B cell (primary cell): ENCODE results near the gene ATXN7. TPM values are rescaled to one million over a fixed set of nuclear protein-coding genes. Genes with fewer than 3 reads are reported as not detected.

Experiments used
- ATAC-seq: fragments of 200-7000 bp; cut with Tn5 transposase; one replicate; pipeline ENCODE4 v1.10.0; 2021; ENCODE audit warnings: low read depth, mild to moderate bottlenecking, moderate number of reproducible peaks, moderate library complexity
- CTCF ChIA-PET: fragments of 350-600 bp; sonication (Branson Sonifier 250); formaldehyde crosslinking; loops from one replicate; lab custom pipeline; 2021; ENCODE audit warnings: antibody characterized with exemption, inconsistent platforms; lab: Charles Lee
- POLR2A ChIA-PET: fragments of 350-600 bp; sonication (Branson Sonifier 250); formaldehyde crosslinking; loops from one replicate; lab custom pipeline; 2021; ENCODE audit warnings: antibody characterized with exemption; lab: Charles Lee
- DNase-seq: peaks from one replicate; pipeline ENCODE4 v3.0.0; 2013
- H2AFZ ChIP-seq: 2 replicates; pipeline ENCODE4 v1.6.1; 2012; ENCODE audit warnings: mild to moderate bottlenecking, low read depth, low read length; ENCODE audit not compliant: insufficient read depth, poor library complexity, severe bottlenecking
- H3K27ac ChIP-seq, 2 donors: 1 replicate in 1 of 2; 2 replicates in 1 of 2; pipeline ENCODE4 v1.5.1; 2012 to 2013; ENCODE audit warnings: low read length in 2 of 2, mild to moderate bottlenecking in 2 of 2, moderate library complexity in 1 of 2
- H3K27me3 ChIP-seq, 4 experiments: fragments of 200-600 bp in 1 of 4; sonication (generic) in 1 of 4; replicated peaks in 1 of 4; 1 replicate in 2 of 4; 2 replicates in 2 of 4; pipeline versions ENCODE4 v1.6.1 to v1.7.0; 2013 to 2016; ENCODE audit warnings: low read length in 3 of 4, mild to moderate bottlenecking in 2 of 4, mixed read lengths in 1 of 4, moderate library complexity in 1 of 4; ENCODE audit not compliant: insufficient read depth in 4 of 4, control insufficient read depth in 3 of 4; ENCODE audit errors: control extremely low read depth in 1 of 4
- H3K36me3 ChIP-seq, 2 experiments: replicated peaks in 1 of 2; 1 replicate in 1 of 2; 2 replicates in 1 of 2; pipeline versions ENCODE4 v1.6.1 to v1.7.1; 2013; ENCODE audit warnings: low read length in 1 of 2; ENCODE audit not compliant: insufficient read depth in 2 of 2, control insufficient read depth in 1 of 2; ENCODE audit errors: control extremely low read depth in 1 of 2, extremely low read depth in 1 of 2
- H3K4me1 ChIP-seq, 2 donors: fragments of 200-600 bp in 1 of 2; sonication (generic) in 1 of 2; 1 replicate in 1 of 2; 2 replicates in 1 of 2; pipeline versions ENCODE4 v1.5.1 to v1.6.1; 2013 to 2017; ENCODE audit warnings: low read length in 2 of 2; ENCODE audit not compliant: control insufficient read depth in 2 of 2, insufficient read depth in 2 of 2
- H3K4me2 ChIP-seq: replicated peaks from 2 replicates; pipeline ENCODE3; 2012; ENCODE audit warnings: mild to moderate bottlenecking, low read depth, low read length; ENCODE audit not compliant: poor library complexity, severe bottlenecking
- H3K4me3 ChIP-seq, 5 experiments: fragments of 200-600 bp in 1 of 5; sonication (generic) in 1 of 5; 1 replicate in 3 of 5; 2 replicates in 2 of 5; pipeline versions ENCODE4 v1.5.1 to v1.7.0; 2011 to 2016; ENCODE audit warnings: low read length in 4 of 5, mild to moderate bottlenecking in 4 of 5, low read depth in 2 of 5, control low read depth in 1 of 5, moderate library complexity in 1 of 5; ENCODE audit not compliant: insufficient read depth in 1 of 5; ENCODE audit errors: control extremely low read depth in 1 of 5, extremely low read depth in 1 of 5
- H3K79me2 ChIP-seq: fragments of 200-600 bp; sonication (generic); one replicate; pipeline ENCODE4 v1.6.0; 2016; ENCODE audit warnings: low read length; ENCODE audit not compliant: control insufficient read depth, insufficient read depth
- H3K9ac ChIP-seq: fragments of 200-600 bp; sonication (generic); 2 replicates; pipeline ENCODE4 v1.6.1; 2017; ENCODE audit warnings: mild to moderate bottlenecking, low read length, moderate library complexity
- H3K9me3 ChIP-seq, 3 donors: one replicate each; pipeline versions ENCODE4 v1.6.1 to v1.7.1; 2013; ENCODE audit warnings: low read length in 2 of 3; ENCODE audit not compliant: control insufficient read depth in 2 of 3, insufficient read depth in 1 of 3; ENCODE audit errors: control extremely low read depth in 1 of 3
- H4K20me1 ChIP-seq: 2 replicates; pipeline ENCODE4 v1.6.0; 2012; ENCODE audit warnings: mild to moderate bottlenecking, low read length; ENCODE audit not compliant: insufficient read depth, control insufficient read depth, poor library complexity, severe bottlenecking
- H3K27ac Mint-ChIP-seq: one replicate; pipeline ENCODE4 v1.8.0; 2021; ENCODE audit warnings: mixed read lengths
- H3K27me3 Mint-ChIP-seq: one replicate; pipeline ENCODE4 v1.8.0; 2021; ENCODE audit warnings: mixed read lengths
- H3K4me1 Mint-ChIP-seq: one replicate; pipeline ENCODE4 v1.8.0; 2021; ENCODE audit warnings: mixed read lengths
- H3K4me3 Mint-ChIP-seq: one replicate; pipeline ENCODE4 v1.8.0; 2021; ENCODE audit warnings: mixed read lengths
- H3K9me3 Mint-ChIP-seq: one replicate; pipeline ENCODE4 v1.8.0; 2022; ENCODE audit warnings: mixed read lengths; ENCODE audit not compliant: insufficient read depth
- EZH2 ChIP-seq: IDR thresholded peaks from 2 replicates; pipeline ENCODE4 v1.6.1; 2012; ENCODE audit warnings: borderline replicate concordance, low read depth, mild to moderate bottlenecking, moderate library complexity, low read length; ENCODE audit not compliant: insufficient read depth, poor library complexity, severe bottlenecking
- WGBS: methylation state at CpG from one replicate; pipeline ENCODE4 v1.1.5; 2013; ENCODE audit warnings: missing lambda C conversion rate; ENCODE audit not compliant: insufficient coverage; 5-methylcytosine and 5-hydroxymethylcytosine counted together
- intact Hi-C: fragments of 100-400 bp; cut with micrococcal nuclease; formaldehyde crosslinking; loops from one replicate; pipeline ENCODE4 v1.10.0; 2022
- polyA plus RNA-seq: library from polyadenylated mRNA; depleted of rRNA; stranded (reverse); fragments of >200 nt; gene quantifications from 2 replicates; pipeline ENCODE4 v1.2.3, GENCODE V29; 2012
- total RNA-seq, 2 donors: library from RNA; stranded (reverse); fragments of 120-200 nt in 1 of 2; gene quantifications; 1 replicate in 1 of 2; 2 replicates in 1 of 2; pipeline versions ENCODE4 v1.2.3 to v1.2.4, GENCODE V29; 2013 to 2022
- TF ChIP-seq, protein P1 (sequence below): fragments of 200-600 bp; IDR thresholded peaks from one replicate; pipeline ENCODE4 v1.8.0; 2022; ENCODE audit warnings: antibody characterized with exemption, mild to moderate bottlenecking

Gene ATXN7
- total and polyA plus RNA-seq, 2 donors (not counting 1 experiment from before 2014, with no cell fraction given), result 18.1 to 74.3 TPM

DNA sequence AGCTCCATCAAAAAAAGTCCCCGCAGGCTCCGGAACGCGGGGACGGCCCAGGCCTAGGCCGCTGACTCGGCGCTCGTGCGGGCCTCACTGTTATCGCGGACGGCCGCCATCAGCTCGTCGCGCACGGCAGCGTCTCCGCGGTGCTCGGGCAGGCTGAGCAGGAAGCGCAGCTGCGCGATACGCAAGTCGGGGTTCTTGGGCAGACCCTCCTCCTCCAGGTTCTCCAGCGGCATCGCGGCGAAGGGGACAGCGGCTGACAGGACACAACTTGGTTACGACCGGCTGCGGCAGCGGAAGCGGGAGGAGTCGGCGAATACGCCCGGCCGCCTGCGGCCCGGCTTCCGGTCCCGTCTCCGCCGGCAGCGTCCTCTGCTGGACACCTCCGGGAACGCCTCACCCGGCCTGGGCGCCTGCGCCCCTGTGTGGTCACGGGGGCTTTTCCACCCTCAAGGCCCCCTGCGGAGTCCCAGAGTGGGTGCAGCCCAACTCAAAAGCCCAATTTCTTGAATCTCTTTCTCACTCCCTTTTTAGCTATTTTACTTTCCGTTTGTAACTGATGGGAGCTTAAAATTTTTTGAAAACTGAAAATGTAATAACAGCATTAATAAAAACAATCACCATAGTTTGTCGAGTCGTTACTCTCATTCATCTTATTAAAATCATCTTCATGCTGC, 159.7 kb downstream of the ATXN7 start, which contains the start of gene PSMD6:
Gene PSMD6 (minus strand): TSS at position 308 of the 674 bp plus-strand sequence. CDS start 75 bp downstream, at position 233.
- H3K4me2 ChIP-seq, result peak within 1 kb of the TSS; percentile 83
- peaks cover 0 to 6% (median 4%) of the 10 kb centered on the region in 4 experiments for H3K27me3 ChIP-seq
- ATAC-seq (peak; percentile 98), DNase-seq (peak; percentile 94)
- H3K9me3 ChIP-seq, result no peaks in the 10 kb centered on the region
- intact Hi-C loops, result loop anchor here (1.0 to 5.0 kb wide), 4 partner anchors 61 to 161 kb away; partner anchors contain the start of genes ATXN7, SCAANT1 and THOC7
- Mint-ChIP-seq H3K4me3 (peak within 1 kb of the TSS; percentile 91), H3K27me3 (peaks cover 4% of the 10 kb centered on the region), H3K9me3 (no peaks in the 10 kb centered on the region), H3K27ac (peak within 1 kb of the TSS; percentile 86), H3K4me1 (peaks cover 26% of the 10 kb centered on the region)
- POLR2A ChIA-PET, result interaction anchor here (0.6 kb wide), 1 partner anchor 66 kb away, joined by 4 read pairs; no protein-coding TSS in a partner anchor
- CTCF ChIA-PET, result interaction anchor here (0.7 to 3.9 kb wide), 14 partner anchors 10 to 674 kb away, joined by 3 to 23 read pairs (median 6); partner anchors contain the start of gene SCAANT1
- TF ChIP-seq, protein P1, sequence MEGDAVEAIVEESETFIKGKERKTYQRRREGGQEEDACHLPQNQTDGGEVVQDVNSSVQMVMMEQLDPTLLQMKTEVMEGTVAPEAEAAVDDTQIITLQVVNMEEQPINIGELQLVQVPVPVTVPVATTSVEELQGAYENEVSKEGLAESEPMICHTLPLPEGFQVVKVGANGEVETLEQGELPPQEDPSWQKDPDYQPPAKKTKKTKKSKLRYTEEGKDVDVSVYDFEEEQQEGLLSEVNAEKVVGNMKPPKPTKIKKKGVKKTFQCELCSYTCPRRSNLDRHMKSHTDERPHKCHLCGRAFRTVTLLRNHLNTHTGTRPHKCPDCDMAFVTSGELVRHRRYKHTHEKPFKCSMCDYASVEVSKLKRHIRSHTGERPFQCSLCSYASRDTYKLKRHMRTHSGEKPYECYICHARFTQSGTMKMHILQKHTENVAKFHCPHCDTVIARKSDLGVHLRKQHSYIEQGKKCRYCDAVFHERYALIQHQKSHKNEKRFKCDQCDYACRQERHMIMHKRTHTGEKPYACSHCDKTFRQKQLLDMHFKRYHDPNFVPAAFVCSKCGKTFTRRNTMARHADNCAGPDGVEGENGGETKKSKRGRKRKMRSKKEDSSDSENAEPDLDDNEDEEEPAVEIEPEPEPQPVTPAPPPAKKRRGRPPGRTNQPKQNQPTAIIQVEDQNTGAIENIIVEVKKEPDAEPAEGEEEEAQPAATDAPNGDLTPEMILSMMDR, result peak; percentile 100
- no peak for TF ChIP-seq EZH2
- H3K4me3 ChIP-seq, result peak within 1 kb of the TSS; percentile 85 to 92 (median 87)
- peak within 1 kb of the TSS; percentile 92 for H3K9ac ChIP-seq
- peaks cover 15 to 18% of the 10 kb centered on the region in 2 donors for H3K4me1 ChIP-seq
- H3K27ac ChIP-seq, result peak within 1 kb of the TSS; percentile 73 to 90
- H3K79me2 ChIP-seq, result peaks cover 23% of the 10 kb centered on the region
- H4K20me1 ChIP-seq, result no peaks in the 10 kb centered on the region
- under 1% methylated on average over 56 of the region's 59 CpGs for WGBS
- H2AFZ ChIP-seq, result peak within 1 kb of the TSS; percentile 94
- H3K36me3 ChIP-seq, result peaks cover 2 to 22% of the 10 kb centered on the region in 2 experiments
